ENCODE results near the gene NFASC.

Gene NFASC

GRCh38 chr1:204837440-204838084, 33.1 kb upstream of the NFASC start:
- in situ Hi-C loops (cut with MboI; ENCODE audit: low pct_unique_long_range_greater_than_20kb, low sequenced_read_pairs, unreplicated experiment) = no loop called here
- DNase-seq (ENCODE audit: low spot score) = peak; percentile 47
- TF ChIP-seq CTCF (IDR thresholded peaks at IDR 0.05; ENCODE audit: extremely low read depth, insufficient read depth, missing control alignments) = no peak

- no peak for TF ChIP-seq CTCF (IDR thresholded peaks at IDR 0.05; ENCODE audit: extremely low read depth, insufficient read depth, missing control alignments)
- in situ Hi-C loops (cut with MboI; ENCODE audit: low pct_unique_long_range_greater_than_20kb, low sequenced_read_pairs, unreplicated experiment) = no loop called here
- no peak for DNase-seq (ENCODE audit: low spot score)
These were observed 29.3 kb upstream of the NFASC start for GRCh38 chr1:204841316-204841715.

- in situ Hi-C loops (cut with MboI; ENCODE audit: low pct_unique_long_range_greater_than_20kb, low sequenced_read_pairs, unreplicated experiment) = no loop called here
- no peak for DNase-seq (ENCODE audit: low spot score)
- TF ChIP-seq CTCF (IDR thresholded peaks at IDR 0.05; ENCODE audit: extremely low read depth, insufficient read depth, missing control alignments) = no peak
These were observed 28.9 kb upstream of the NFASC start for GRCh38 chr1:204841798-204842197.

- no peak for DNase-seq (ENCODE audit: low spot score)
- in situ Hi-C loops (cut with MboI; ENCODE audit: low pct_unique_long_range_greater_than_20kb, low sequenced_read_pairs, unreplicated experiment) = no loop called here
- TF ChIP-seq CTCF (IDR thresholded peaks at IDR 0.05; ENCODE audit: extremely low read depth, insufficient read depth, missing control alignments) = no peak
These were observed 28.3 kb upstream of the NFASC start for GRCh38 chr1:204842369-204842768.

- no peak for TF ChIP-seq CTCF (IDR thresholded peaks at IDR 0.05; ENCODE audit: extremely low read depth, insufficient read depth, missing control alignments)
- in situ Hi-C loops (cut with MboI; ENCODE audit: low pct_unique_long_range_greater_than_20kb, low sequenced_read_pairs, unreplicated experiment) = no loop called here
- DNase-seq (ENCODE audit: low spot score) = no peak
These were observed 27.8 kb upstream of the NFASC start for GRCh38 chr1:204842892-204843291.

GRCh38 chr1:204846546-204846945, 24.1 kb upstream of the NFASC start:
- in situ Hi-C loops (cut with MboI; ENCODE audit: low pct_unique_long_range_greater_than_20kb, low sequenced_read_pairs, unreplicated experiment) = no loop called here
- DNase-seq (ENCODE audit: low spot score) = no peak
- no peak for TF ChIP-seq CTCF (IDR thresholded peaks at IDR 0.05; ENCODE audit: extremely low read depth, insufficient read depth, missing control alignments)

Data from GM13977 (cell line).